ENCODE data around the gene EPHB4. TPM values are rescaled to one million over a fixed set of nuclear protein-coding genes. Genes with fewer than 3 reads are reported as not detected.
A peak's percentile ranks its signal among the peaks of the same experiment; 100 is the strongest.

The EPHB4 gene
- total and polyA plus RNA-seq, 12 donors, result 31.5 to 188 (median 103) TPM

DNA sequence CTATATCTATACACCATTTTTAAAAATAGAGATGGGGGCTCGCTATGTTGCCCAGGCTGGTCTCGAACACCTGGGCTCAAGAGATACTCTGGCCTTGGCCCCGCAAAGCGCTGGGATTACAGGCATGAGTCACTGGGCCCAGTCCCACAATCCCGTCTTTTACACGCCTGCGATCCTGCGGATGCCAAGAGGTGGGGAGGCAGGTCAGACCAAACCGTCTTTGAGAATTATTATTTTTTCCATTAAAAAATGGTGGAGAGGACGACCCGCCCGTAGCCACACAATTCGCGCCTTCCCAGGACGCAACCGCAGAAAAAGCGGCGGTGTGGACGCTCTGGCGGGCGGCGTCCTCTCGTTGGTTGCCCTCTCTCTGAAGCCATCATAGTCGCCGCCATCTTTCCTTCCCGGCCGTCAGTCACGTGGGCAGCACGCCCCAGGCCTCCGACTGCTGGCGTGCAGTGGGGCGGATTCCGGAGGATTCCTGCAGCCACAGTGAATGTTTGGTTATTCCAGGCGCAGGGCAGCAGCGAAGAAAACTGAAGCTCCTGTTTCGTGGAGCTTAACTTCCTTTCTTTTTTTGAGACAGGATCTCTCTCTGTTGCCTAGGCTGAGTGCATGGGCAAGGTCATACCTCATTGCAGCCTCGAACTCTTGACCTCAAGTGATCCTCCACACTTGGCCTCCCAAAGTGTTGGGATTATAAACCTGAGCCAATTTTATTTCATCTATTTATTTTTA lies 9.9 kb upstream of the EPHB4 start:
- DNase-seq, result peak; percentile 85 to 96 (median 94)
- Histone ChIP-seq H3K9me3 (replicated peaks in 1 of 3) (no peaks in the 10 kb centered on the region), H3K4me1 (replicated peaks in 1 of 2) (peaks cover 7 to 12% of the 10 kb centered on the region in 2 donors), H3K4me3 (peak overlapping the region in 2 of 4 donors; percentile 23 to 32), H3K27me3 (no peaks in the 10 kb centered on the region), H3K27ac (peak overlapping the region; percentile 55 to 85 (median 79)), H3K36me3 (replicated peaks in 1 of 2) (no peaks in the 10 kb centered on the region)
- intact Hi-C loops (cut with DNase I), result no loop called here
- TF ChIP-seq CTCF (IDR thresholded peaks at IDR 0.05) (no peak), POLR2A (IDR thresholded peaks at IDR 0.05) (peak; percentile 27 to 64)
- 1 to 3% (median 2%) methylated on average over 27 to 37 of the region's 37 CpGs for WGBS, 4 donors

GRCh38 chr7:100836812-100837098 lies 9.4 kb upstream of the EPHB4 start:
- H3K9me3 ChIP-seq (replicated peaks in 1 of 3), result no peaks in the 10 kb centered on the region
- H3K4me3 ChIP-seq, result peak overlapping the region in 2 of 4 donors; percentile 23 to 32
- H3K27me3 ChIP-seq, result no peaks in the 10 kb centered on the region
- H3K36me3 ChIP-seq (replicated peaks in 1 of 2), result no peaks in the 10 kb centered on the region
- WGBS, 4 donors, result 27 to 35% (median 33%) methylated on average over 4 to 6 of the region's 6 CpGs
- H3K4me1 ChIP-seq (replicated peaks in 1 of 2), result peaks cover 7 to 12% of the 10 kb centered on the region in 2 donors
- TF ChIP-seq CTCF (IDR thresholded peaks at IDR 0.05), result no peak
- no peak for TF ChIP-seq POLR2A (IDR thresholded peaks at IDR 0.05)
- intact Hi-C loops (cut with DNase I), result no loop called here
- H3K27ac ChIP-seq, result peak overlapping the region; percentile 55 to 85 (median 79)
- DNase-seq, result no peak

GRCh38 chr7:100835903-100836811 lies 8.8 kb upstream of the EPHB4 start:
- Histone ChIP-seq H3K27me3 (no peaks in the 10 kb centered on the region), H3K4me3 (peak overlapping the region in 1 of 4 donors; percentile 23), H3K4me1 (replicated peaks in 1 of 2) (peaks cover 7 to 12% of the 10 kb centered on the region in 2 donors), H3K36me3 (replicated peaks in 1 of 2) (no peaks in the 10 kb centered on the region), H3K27ac (peak overlapping the region in 4 of 5 donors; percentile 32 to 84 (median 76)), H3K9me3 (replicated peaks in 1 of 3) (no peaks in the 10 kb centered on the region)
- DNase-seq, result peak; percentile 59 to 84 (median 68)
- 24 to 60% (median 50%) methylated on average over 5 to 17 of the region's 17 CpGs for WGBS, 4 donors
- TF ChIP-seq POLR2A (IDR thresholded peaks at IDR 0.05) (no peak), CTCF (IDR thresholded peaks at IDR 0.05) (no peak)
- intact Hi-C loops (cut with DNase I), result no loop called here

GRCh38 chr7:100832281-100832633 lies 4.9 kb upstream of the EPHB4 start:
- Histone ChIP-seq H3K4me3 (no peak overlapping the region), H3K36me3 (replicated peaks in 1 of 2) (no peaks in the 10 kb centered on the region), H3K27ac (no peak overlapping the region), H3K27me3 (no peaks in the 10 kb centered on the region), H3K9me3 (replicated peaks in 1 of 3) (no peaks in the 10 kb centered on the region), H3K4me1 (replicated peaks in 1 of 2) (peaks cover 11 to 13% of the 10 kb centered on the region in 2 donors)
- 92 to 97% (median 95%) methylated on average over 5 of the region's 5 CpGs for WGBS, 4 donors
- no peak for DNase-seq
- intact Hi-C loops (cut with DNase I), result no loop called here
- no peak for TF ChIP-seq CTCF (IDR thresholded peaks at IDR 0.05)
- TF ChIP-seq POLR2A (IDR thresholded peaks at IDR 0.05), result no peak

Measured in adrenal gland (tissue), 12 donors.